AG04450 (cell line): ENCODE measurements around the gene GRM8. TPM values are rescaled to one million over a fixed set of nuclear protein-coding genes. Genes with fewer than 3 reads are reported as not detected.

ENCODE experiments used
- CTCF ChIA-PET: fragments of 300-600, 350-600 bp; formaldehyde crosslinking; extraction: SDS; loops from one replicate; lab custom pipeline; 2022; ENCODE audit warnings: antibody characterized with exemption, inconsistent platforms; lab: Charles Lee
- POLR2A ChIA-PET: fragments of 350-600 bp; formaldehyde crosslinking; extraction: SDS; loops from one replicate; lab custom pipeline; 2021; ENCODE audit warnings: antibody characterized with exemption, inconsistent platforms; lab: Yijun Ruan, JAX
- DNase-seq: peaks from one replicate; pipeline ENCODE4 v3.0.0-alpha.2; 2011; ENCODE audit warnings: low read depth, low spot score
- H3K27ac ChIP-seq: one replicate; pipeline ENCODE4 v1.5.1; 2012; ENCODE audit warnings: low read depth, low read length, control low read depth
- H3K27me3 ChIP-seq: one replicate; pipeline ENCODE4 v1.6.0; 2012; ENCODE audit warnings: low read length; ENCODE audit not compliant: control insufficient read depth, insufficient read depth
- H3K4me3 ChIP-seq: 2 replicates; pipeline ENCODE4 v1.5.1; 2011; ENCODE audit warnings: mild to moderate bottlenecking, low read depth, low read length, control low read depth
- H3K9me3 ChIP-seq: 2 replicates; pipeline ENCODE4 v1.5.1; 2012; ENCODE audit warnings: low read length; ENCODE audit not compliant: control insufficient read depth, insufficient read depth
- CTCF ChIP-seq: IDR thresholded peaks from 2 replicates; pipeline ENCODE4 v1.5.1; 2011; ENCODE audit warnings: low read depth, low read length, control low read depth, inconsistent platforms
- polyA plus RNA-seq: library from polyadenylated mRNA; depleted of rRNA; stranded (reverse); fragments of >200 nt; gene quantifications from 2 replicates; pipeline ENCODE4 v1.2.3, GENCODE V29; 2011

GRM8 gene
- polyA plus RNA-seq, 1 experiment = not detected

- TF ChIP-seq CTCF = no peak
- CTCF ChIA-PET = no interaction called here
- Histone ChIP-seq H3K27ac (no peak overlapping the region), H3K27me3 (no peaks in the 10 kb centered on the region), H3K9me3 (peaks cover 3% of the 10 kb centered on the region; the same call in 1 of the 2 replicates), H3K4me3 (no peak overlapping the region)
- POLR2A ChIA-PET = no interaction called here
- no peak for DNase-seq
Measured at GRCh38 chr7:126791306-126791705, 461.4 kb downstream of the GRM8 start.

GRCh38 chr7:126790763-126791162, 462.0 kb downstream of the GRM8 start:
- Histone ChIP-seq H3K27ac (no peak overlapping the region), H3K9me3 (peaks cover 3% of the 10 kb centered on the region; the same call in 1 of the 2 replicates), H3K27me3 (no peaks in the 10 kb centered on the region), H3K4me3 (no peak overlapping the region)
- POLR2A ChIA-PET = no interaction called here
- CTCF ChIA-PET = no interaction called here
- TF ChIP-seq CTCF = no peak
- DNase-seq = no peak

- TF ChIP-seq CTCF = no peak
- H3K27ac ChIP-seq = no peak overlapping the region
- H3K9me3 ChIP-seq = peaks cover 6% of the 10 kb centered on the region; the same call in 1 of the 2 replicates
- POLR2A ChIA-PET = no interaction called here
- no peaks in the 10 kb centered on the region for H3K27me3 ChIP-seq
- CTCF ChIA-PET = no interaction called here
- no peak overlapping the region for H3K4me3 ChIP-seq
- DNase-seq = no peak
Measured at GRCh38 chr7:126783613-126784012, 469.1 kb downstream of the GRM8 start.

GRCh38 chr7:126780993-126781392, 471.7 kb downstream of the GRM8 start:
- no peak for TF ChIP-seq CTCF
- CTCF ChIA-PET = no interaction called here
- DNase-seq = no peak
- POLR2A ChIA-PET = no interaction called here
- no peak overlapping the region for H3K27ac ChIP-seq
- H3K27me3 ChIP-seq = no peaks in the 10 kb centered on the region
- H3K9me3 ChIP-seq = peaks cover 3% of the 10 kb centered on the region; the same call in 1 of the 2 replicates
- no peak overlapping the region for H3K4me3 ChIP-seq

GRCh38 chr7:126778101-126778500, 474.6 kb downstream of the GRM8 start:
- H3K9me3 ChIP-seq = peaks cover 5% of the 10 kb centered on the region; the same call in 1 of the 2 replicates
- DNase-seq = no peak
- CTCF ChIA-PET = no interaction called here
- POLR2A ChIA-PET = no interaction called here
- TF ChIP-seq CTCF = no peak
- no peaks in the 10 kb centered on the region for H3K27me3 ChIP-seq
- H3K4me3 ChIP-seq = no peak overlapping the region
- no peak overlapping the region for H3K27ac ChIP-seq
